Astrocyte (in vitro differentiated cells and primary cell): ENCODE data around the gene TREML2. TPM values are rescaled to one million over a fixed set of nuclear protein-coding genes. Genes with fewer than 3 reads are reported as not detected.

Experiments
- DNase-seq: peaks from one replicate; pipeline ENCODE4 v3.0.0-alpha.2; 2010; ENCODE audit warnings: low read depth
- FAIRE-seq: peaks from 2 replicates; lab custom pipeline; 2011; peaks lifted over from hg19 to GRCh38; lab: Jason Lieb, UNC
- H2AFZ ChIP-seq: 2 replicates; pipeline ENCODE4 v1.6.0; 2012; ENCODE audit warnings: low read depth, low read length, inconsistent platforms
- H3K27ac ChIP-seq: 2 replicates; pipeline ENCODE4 v1.5.1; 2011; ENCODE audit warnings: low read depth, low read length, inconsistent platforms
- H3K27me3 ChIP-seq: 2 replicates; pipeline ENCODE4 v1.6.0; 2011; ENCODE audit warnings: low read length, inconsistent platforms; ENCODE audit not compliant: insufficient read depth
- H3K36me3 ChIP-seq: 2 replicates; pipeline ENCODE4 v1.5.1; 2011; ENCODE audit warnings: low read length, inconsistent platforms; ENCODE audit not compliant: insufficient read depth
- H3K4me1 ChIP-seq: 2 replicates; pipeline ENCODE4 v1.5.1; 2011; ENCODE audit warnings: low read length, inconsistent platforms; ENCODE audit not compliant: insufficient read depth
- H3K4me2 ChIP-seq: 2 replicates; pipeline ENCODE4 v1.6.0; 2012; ENCODE audit warnings: low read length, inconsistent platforms
- H3K4me3 ChIP-seq: 2 replicates; pipeline ENCODE4 v1.5.1; 2011; ENCODE audit warnings: low read depth, mild to moderate bottlenecking, low read length, inconsistent platforms; ENCODE audit not compliant: insufficient read depth
- H3K79me2 ChIP-seq: 2 replicates; pipeline ENCODE4 v1.6.0; 2012; ENCODE audit warnings: mild to moderate bottlenecking, low read length, inconsistent platforms; ENCODE audit not compliant: insufficient read depth
- H3K9ac ChIP-seq: 2 replicates; pipeline ENCODE4 v1.6.0; 2012; ENCODE audit warnings: mild to moderate bottlenecking, low read length, inconsistent platforms
- H3K9me3 ChIP-seq: 2 replicates; pipeline ENCODE4 v1.5.1; 2012; ENCODE audit warnings: low read depth, mild to moderate bottlenecking, low read length, inconsistent platforms; ENCODE audit not compliant: insufficient read depth
- H4K20me1 ChIP-seq: 2 replicates; pipeline ENCODE4 v1.6.0; 2012; ENCODE audit warnings: low read length, inconsistent platforms; ENCODE audit not compliant: insufficient read depth
- H3K27ac Mint-ChIP-seq: one replicate; pipeline ENCODE4 v1.8.0; 2021; ENCODE audit warnings: mild to moderate bottlenecking, mixed read lengths; ENCODE audit not compliant: unreplicated experiment
- H3K27me3 Mint-ChIP-seq: one replicate; pipeline ENCODE4 v1.8.0; 2021; ENCODE audit warnings: low read depth, mixed read lengths; ENCODE audit not compliant: unreplicated experiment
- H3K36me3 Mint-ChIP-seq: one replicate; pipeline ENCODE4 v1.8.0; 2021; ENCODE audit warnings: low read depth, mixed read lengths; ENCODE audit not compliant: unreplicated experiment
- H3K4me1 Mint-ChIP-seq: one replicate; pipeline ENCODE4 v1.8.0; 2021; ENCODE audit warnings: low read depth, mixed read lengths; ENCODE audit not compliant: unreplicated experiment
- H3K4me3 Mint-ChIP-seq: one replicate; pipeline ENCODE4 v1.8.0; 2021; ENCODE audit warnings: mild to moderate bottlenecking, moderate library complexity, mixed read lengths; ENCODE audit not compliant: unreplicated experiment
- H3K9me3 Mint-ChIP-seq: one replicate; pipeline ENCODE4 v1.8.0; 2021; ENCODE audit warnings: mild to moderate bottlenecking, mixed read lengths; ENCODE audit not compliant: unreplicated experiment
- EZH2 ChIP-seq: IDR thresholded peaks from 2 replicates; pipeline ENCODE4 v1.6.1; 2012; ENCODE audit warnings: mild to moderate bottlenecking, low read length, inconsistent platforms; ENCODE audit not compliant: insufficient read depth
- total RNA-seq: library from RNA; stranded (reverse); gene quantifications from 2 replicates; pipeline ENCODE4 v1.2.1, GENCODE V29; 2021
- TF ChIP-seq, protein P1 (sequence below): IDR thresholded peaks from 2 replicates; pipeline ENCODE4 v1.5.1; 2011; ENCODE audit warnings: low read depth, mild to moderate bottlenecking, inconsistent platforms, low read length, moderate library complexity; ENCODE audit not compliant: insufficient read depth

Gene TREML2
- total RNA-seq, 1 donor from 2014 or later: not detected

DNA sequence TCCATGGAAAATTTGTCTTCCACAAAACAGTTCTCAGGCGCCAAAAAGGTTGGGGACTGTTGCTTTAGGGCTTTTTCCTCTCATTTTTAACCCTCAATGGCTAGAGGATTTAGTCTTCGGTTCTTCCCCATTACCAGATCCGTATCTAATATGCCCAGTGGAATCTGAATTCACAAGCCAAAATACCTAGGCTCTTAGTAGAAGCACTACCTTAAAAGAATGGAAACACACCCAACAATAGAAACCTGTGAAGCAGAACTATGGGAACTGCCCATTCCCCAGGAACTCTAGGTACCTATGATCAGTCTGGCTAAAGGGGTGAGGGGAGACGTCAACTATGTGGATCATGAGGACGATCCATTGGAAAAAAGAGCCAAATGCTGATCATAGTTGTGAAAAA, 30.3 kb upstream of the TREML2 start:
- Histone ChIP-seq H3K36me3 (no peaks in the 10 kb centered on the region), H3K79me2 (no peaks in the 10 kb centered on the region), H3K27me3 (no peaks in the 10 kb centered on the region), H3K9ac (no peak overlapping the region), H2AFZ (no peak overlapping the region), H3K9me3 (no peaks in the 10 kb centered on the region), H3K4me3 (no peak overlapping the region), H3K4me1 (no peaks in the 10 kb centered on the region), H3K4me2 (no peak overlapping the region), H3K27ac (no peak overlapping the region), H4K20me1 (no peaks in the 10 kb centered on the region)
- no peak overlapping the region for H3K27ac Mint-ChIP-seq
- DNase-seq (no peak), FAIRE-seq (no peak)
- TF ChIP-seq, protein P1, sequence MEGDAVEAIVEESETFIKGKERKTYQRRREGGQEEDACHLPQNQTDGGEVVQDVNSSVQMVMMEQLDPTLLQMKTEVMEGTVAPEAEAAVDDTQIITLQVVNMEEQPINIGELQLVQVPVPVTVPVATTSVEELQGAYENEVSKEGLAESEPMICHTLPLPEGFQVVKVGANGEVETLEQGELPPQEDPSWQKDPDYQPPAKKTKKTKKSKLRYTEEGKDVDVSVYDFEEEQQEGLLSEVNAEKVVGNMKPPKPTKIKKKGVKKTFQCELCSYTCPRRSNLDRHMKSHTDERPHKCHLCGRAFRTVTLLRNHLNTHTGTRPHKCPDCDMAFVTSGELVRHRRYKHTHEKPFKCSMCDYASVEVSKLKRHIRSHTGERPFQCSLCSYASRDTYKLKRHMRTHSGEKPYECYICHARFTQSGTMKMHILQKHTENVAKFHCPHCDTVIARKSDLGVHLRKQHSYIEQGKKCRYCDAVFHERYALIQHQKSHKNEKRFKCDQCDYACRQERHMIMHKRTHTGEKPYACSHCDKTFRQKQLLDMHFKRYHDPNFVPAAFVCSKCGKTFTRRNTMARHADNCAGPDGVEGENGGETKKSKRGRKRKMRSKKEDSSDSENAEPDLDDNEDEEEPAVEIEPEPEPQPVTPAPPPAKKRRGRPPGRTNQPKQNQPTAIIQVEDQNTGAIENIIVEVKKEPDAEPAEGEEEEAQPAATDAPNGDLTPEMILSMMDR: no peak
- no peak for TF ChIP-seq EZH2
- no peak overlapping the region for H3K4me3 Mint-ChIP-seq
- H3K36me3 Mint-ChIP-seq: no peaks in the 10 kb centered on the region
- H3K4me1 Mint-ChIP-seq: no peaks in the 10 kb centered on the region
- no peaks in the 10 kb centered on the region for H3K9me3 Mint-ChIP-seq
- peaks cover 18% of the 10 kb centered on the region for H3K27me3 Mint-ChIP-seq

DNA sequence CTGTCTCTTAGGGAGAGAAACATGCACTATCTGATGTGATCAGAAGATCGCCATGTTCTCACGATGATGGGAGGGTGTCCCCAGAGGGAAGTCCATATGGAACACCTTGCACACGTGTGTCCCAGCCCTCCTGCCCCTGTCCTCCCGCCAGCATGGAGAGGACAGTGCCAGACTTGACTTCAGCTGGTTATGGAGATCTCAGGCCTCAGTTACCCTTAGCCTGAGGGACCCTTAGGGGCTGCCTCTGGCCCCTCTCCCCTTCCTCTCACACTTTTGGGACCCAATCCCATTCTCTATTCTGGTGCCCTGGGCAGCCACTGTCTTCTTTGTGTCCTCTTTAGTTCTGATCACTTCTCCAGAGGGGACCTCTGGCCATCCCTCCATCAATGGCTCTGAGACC, 28.8 kb upstream of the TREML2 start:
- Histone ChIP-seq H3K36me3 (no peaks in the 10 kb centered on the region), H3K4me3 (no peak overlapping the region), H3K4me2 (no peak overlapping the region), H3K4me1 (no peaks in the 10 kb centered on the region), H2AFZ (no peak overlapping the region), H3K9ac (no peak overlapping the region), H3K9me3 (no peaks in the 10 kb centered on the region), H3K27ac (no peak overlapping the region), H3K27me3 (no peaks in the 10 kb centered on the region), H3K79me2 (no peaks in the 10 kb centered on the region), H4K20me1 (no peaks in the 10 kb centered on the region)
- H3K9me3 Mint-ChIP-seq: no peaks in the 10 kb centered on the region
- H3K4me1 Mint-ChIP-seq: no peaks in the 10 kb centered on the region
- no peak overlapping the region for H3K27ac Mint-ChIP-seq
- H3K36me3 Mint-ChIP-seq: no peaks in the 10 kb centered on the region
- peaks cover 20% of the 10 kb centered on the region for H3K27me3 Mint-ChIP-seq
- TF ChIP-seq, protein P1: no peak
- TF ChIP-seq EZH2: no peak
- H3K4me3 Mint-ChIP-seq: no peak overlapping the region
- FAIRE-seq (no peak), DNase-seq (no peak)

DNA sequence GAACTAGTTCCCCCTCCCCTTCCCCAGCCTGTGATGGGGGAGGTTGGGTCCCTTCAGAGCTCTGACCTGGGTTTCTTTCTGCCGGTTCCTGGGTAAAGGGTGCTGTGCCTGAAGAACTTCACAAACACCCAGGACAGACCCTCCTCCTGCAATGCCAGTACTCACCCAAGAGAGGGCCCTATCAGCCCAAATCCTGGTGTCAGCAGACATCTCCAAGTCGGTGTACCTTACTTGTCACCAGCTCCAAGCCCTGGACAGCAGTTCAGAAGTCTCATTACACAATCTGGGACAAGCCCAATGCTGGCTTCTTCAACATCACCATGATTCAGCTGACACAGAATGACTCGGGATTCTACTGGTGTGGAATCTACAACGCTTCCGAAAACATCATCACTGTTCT, 27.7 kb upstream of the TREML2 start:
- TF ChIP-seq, protein P1: no peak
- TF ChIP-seq EZH2: no peak
- Histone ChIP-seq H4K20me1 (no peaks in the 10 kb centered on the region), H3K4me3 (no peak overlapping the region), H3K9ac (no peak overlapping the region), H3K4me2 (no peak overlapping the region), H3K79me2 (no peaks in the 10 kb centered on the region), H3K27ac (no peak overlapping the region), H3K9me3 (no peaks in the 10 kb centered on the region), H3K27me3 (no peaks in the 10 kb centered on the region), H2AFZ (no peak overlapping the region), H3K36me3 (no peaks in the 10 kb centered on the region), H3K4me1 (no peaks in the 10 kb centered on the region)
- no peaks in the 10 kb centered on the region for H3K9me3 Mint-ChIP-seq
- FAIRE-seq (no peak), DNase-seq (no peak)
- H3K36me3 Mint-ChIP-seq: no peaks in the 10 kb centered on the region
- no peak overlapping the region for H3K27ac Mint-ChIP-seq
- peaks cover 25% of the 10 kb centered on the region for H3K27me3 Mint-ChIP-seq
- H3K4me1 Mint-ChIP-seq: no peaks in the 10 kb centered on the region
- H3K4me3 Mint-ChIP-seq: no peak overlapping the region
